Fibroblast of the aortic adventitia (primary cell): ENCODE measurements around the gene ROCK2. TPM values are rescaled to one million over a fixed set of nuclear protein-coding genes. Genes with fewer than 3 reads are reported as not detected.

Experiments used
- DNase-seq: peaks from one replicate; pipeline ENCODE4 v3.0.0-alpha.2; 2010; ENCODE audit warnings: low read depth
- H3K4me3 ChIP-seq: 2 replicates; pipeline ENCODE4 v1.5.1; 2011; ENCODE audit warnings: low read depth, mild to moderate bottlenecking, control low read depth, low read length, moderate library complexity
- total RNA-seq: library from RNA; depleted of rRNA; stranded (reverse); fragments of >200 nt; gene quantifications from 2 replicates; pipeline ENCODE4 v1.2.3, GENCODE V29; 2012; ENCODE audit warnings: low replicate concordance
- TF ChIP-seq, protein P1 (sequence below): IDR thresholded peaks from 2 replicates; pipeline ENCODE4 v1.5.1; 2011; ENCODE audit warnings: mild to moderate bottlenecking, low read length, control low read depth, inconsistent platforms; ENCODE audit not compliant: insufficient read depth

Gene ROCK2
- total RNA-seq, 1 donor, result 65.3 TPM

DNA sequence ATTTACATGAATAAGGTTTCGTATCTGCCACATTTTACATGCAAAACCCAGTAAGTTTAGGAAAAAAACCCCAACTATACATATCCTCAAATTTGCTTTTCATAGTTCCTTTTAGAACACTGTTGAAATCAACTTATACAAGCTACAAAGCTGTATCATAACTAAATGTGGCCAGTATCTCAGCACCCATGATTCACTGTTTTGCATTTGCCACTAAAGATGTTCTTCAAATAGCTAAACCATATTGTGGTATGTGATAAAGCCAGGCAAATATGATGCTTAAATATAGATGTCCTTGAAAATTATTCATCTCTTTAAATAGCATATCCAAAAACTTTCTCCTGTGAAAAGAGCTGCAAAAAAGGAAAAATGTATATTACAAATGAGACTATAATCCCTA, 29.9 kb downstream of the ROCK2 start:
- DNase-seq, result no peak
- no peak overlapping the region for H3K4me3 ChIP-seq
- TF ChIP-seq, protein P1, sequence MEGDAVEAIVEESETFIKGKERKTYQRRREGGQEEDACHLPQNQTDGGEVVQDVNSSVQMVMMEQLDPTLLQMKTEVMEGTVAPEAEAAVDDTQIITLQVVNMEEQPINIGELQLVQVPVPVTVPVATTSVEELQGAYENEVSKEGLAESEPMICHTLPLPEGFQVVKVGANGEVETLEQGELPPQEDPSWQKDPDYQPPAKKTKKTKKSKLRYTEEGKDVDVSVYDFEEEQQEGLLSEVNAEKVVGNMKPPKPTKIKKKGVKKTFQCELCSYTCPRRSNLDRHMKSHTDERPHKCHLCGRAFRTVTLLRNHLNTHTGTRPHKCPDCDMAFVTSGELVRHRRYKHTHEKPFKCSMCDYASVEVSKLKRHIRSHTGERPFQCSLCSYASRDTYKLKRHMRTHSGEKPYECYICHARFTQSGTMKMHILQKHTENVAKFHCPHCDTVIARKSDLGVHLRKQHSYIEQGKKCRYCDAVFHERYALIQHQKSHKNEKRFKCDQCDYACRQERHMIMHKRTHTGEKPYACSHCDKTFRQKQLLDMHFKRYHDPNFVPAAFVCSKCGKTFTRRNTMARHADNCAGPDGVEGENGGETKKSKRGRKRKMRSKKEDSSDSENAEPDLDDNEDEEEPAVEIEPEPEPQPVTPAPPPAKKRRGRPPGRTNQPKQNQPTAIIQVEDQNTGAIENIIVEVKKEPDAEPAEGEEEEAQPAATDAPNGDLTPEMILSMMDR, result no peak

DNA sequence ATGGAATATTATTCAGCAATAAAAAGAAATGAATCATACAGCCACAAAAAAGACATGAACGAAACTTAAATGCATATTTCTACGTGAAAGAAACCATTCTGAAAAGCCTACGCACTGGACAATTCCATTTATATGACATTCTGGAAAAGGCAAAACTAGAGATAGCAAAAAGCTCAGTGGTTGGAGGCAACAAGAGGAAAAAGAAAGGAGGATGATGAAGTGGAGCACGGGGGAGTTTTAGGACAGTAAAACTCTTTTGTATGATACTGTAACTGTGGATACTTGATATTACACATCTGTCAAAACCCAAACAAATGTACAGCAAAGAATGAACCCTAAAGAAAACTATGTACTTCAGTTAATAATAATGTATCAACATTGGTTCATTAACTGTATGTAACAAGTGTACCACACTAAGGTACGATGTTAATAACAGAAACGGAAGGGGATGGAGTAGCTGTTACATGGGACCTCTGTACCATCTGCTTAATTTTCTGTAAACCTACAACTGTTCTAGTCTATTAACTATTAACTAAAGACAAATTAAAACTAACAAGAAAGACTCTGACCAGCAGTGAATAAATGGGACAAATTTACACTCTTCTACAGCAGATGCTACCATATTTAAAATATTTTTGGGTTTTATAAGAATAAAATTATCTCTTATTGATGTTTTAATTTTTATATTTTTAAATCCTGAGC, 31.5 kb downstream of the ROCK2 start:
- TF ChIP-seq, protein P1, result no peak
- H3K4me3 ChIP-seq, result no peak overlapping the region
- no peak for DNase-seq

DNA sequence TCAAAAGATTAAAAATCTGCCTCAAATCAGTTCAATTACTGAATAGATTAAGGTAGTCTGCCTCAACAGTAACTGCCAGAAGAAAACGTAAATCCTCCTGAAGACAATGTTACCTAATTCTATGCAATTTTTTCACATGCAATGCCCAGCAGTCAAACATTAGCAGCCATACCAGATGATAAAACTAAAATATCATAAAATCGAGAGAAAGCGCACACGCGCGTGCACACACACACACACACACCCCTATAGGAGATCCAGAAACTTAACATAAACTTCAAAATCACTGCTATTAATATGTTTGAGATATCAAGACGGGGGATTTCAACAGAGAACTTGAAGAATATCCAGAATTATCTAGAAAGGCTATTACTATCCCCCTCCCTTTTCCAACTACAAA, 32.9 kb downstream of the ROCK2 start:
- TF ChIP-seq, protein P1, result no peak
- no peak overlapping the region for H3K4me3 ChIP-seq

DNA sequence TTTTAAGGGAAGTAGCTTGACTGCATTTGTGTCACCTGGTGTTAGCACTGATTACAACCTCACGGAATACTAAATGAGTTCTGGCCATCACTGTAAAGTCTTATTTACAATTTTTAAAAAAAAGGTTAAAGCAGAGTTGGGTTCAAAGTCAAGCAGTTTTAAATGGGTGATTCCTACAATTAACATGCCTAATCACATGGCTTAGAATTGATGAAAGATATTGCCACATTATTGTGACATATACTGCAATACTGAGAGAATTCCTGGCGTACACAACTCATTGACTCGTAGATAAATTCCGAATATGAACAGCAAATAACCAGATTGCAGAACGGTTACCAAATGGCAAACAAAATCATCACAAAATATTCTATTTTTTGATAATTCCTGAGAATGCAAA, 34.2 kb downstream of the ROCK2 start:
- TF ChIP-seq, protein P1, result no peak
- peak; percentile 39 for DNase-seq
- no peak overlapping the region for H3K4me3 ChIP-seq

More for the DNA sequence above, 32.9 kb downstream of the ROCK2 start:
- DNase-seq, result no peak

DNA sequence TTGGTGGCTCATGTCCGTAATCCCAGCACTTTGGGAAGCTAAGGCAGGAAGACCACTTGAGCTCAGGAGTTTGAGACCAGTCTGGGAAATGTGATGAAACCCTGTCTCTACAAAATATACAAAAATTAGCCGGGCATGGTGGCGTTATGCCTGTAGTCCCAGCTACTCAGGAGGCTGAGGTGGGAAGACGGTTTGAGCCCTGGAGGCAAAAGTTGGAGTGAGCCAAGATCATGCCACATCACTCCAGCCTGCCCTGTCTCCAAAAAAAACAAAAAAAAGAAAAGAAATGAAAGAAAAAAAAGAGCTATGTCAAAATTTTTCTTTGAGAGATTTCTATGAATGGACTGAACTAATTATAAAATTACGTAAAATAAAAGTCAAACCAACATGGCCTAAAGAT, 34.7 kb downstream of the ROCK2 start:
- TF ChIP-seq, protein P1, result no peak
- H3K4me3 ChIP-seq, result no peak overlapping the region
- DNase-seq, result no peak

DNA sequence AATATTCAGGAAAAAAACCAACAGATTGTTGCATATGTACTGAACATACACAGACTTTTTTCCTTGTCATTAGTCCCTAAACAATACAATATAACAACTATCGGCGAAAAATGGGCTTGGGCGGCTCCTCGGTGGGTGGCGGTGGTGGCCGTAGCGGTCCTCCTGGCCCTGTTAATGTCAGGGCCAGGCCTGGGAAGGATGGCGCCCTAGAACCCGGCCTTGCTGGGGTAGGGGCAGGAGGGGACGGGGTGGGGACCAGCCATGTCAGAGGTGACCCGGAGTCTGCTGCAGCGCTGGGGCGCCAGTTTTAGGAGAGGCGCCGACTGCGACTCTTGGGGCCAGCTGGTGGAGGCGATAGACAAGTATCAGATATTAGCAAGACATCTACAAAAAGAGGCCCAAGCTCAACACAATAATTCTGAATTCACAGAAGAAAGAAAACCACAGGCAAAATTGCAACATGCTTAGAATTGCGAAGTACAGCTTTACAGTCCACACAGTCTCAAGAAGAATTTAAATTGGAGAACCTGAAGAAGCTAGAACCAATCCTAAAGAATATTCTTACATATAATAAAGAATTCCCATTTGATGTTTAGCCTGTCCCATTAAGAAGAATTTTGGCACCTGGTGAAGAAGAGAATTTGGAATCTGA, 36.5 kb downstream of the ROCK2 start:
- H3K4me3 ChIP-seq, result no peak overlapping the region
- TF ChIP-seq, protein P1, result no peak
- no peak for DNase-seq
